GM18511 (cell line): ENCODE results near the gene TRPV6.

Experiments used
- ATAC-seq: cut with Tn5 transposase; IDR thresholded peaks from one replicate; pipeline ENCODE4 v1.9.1; 2021; ENCODE audit warnings: mild to moderate bottlenecking, moderate library complexity; ENCODE audit not compliant: unreplicated experiment

The TRPV6 gene

GRCh38 chr7:142885311-142886230, at the start of gene TRPV6:
Gene TRPV6, minus strand, starts transcription at chr7:142885745.
- no peak for ATAC-seq

- no peak for ATAC-seq
These were observed 48.5 kb upstream of the TRPV6 start for GRCh38 chr7:142934056-142934455.

GRCh38 chr7:142933624-142934023, 48.1 kb upstream of the TRPV6 start, which contains the start of gene TRPV5:
Gene TRPV5, minus strand, starts transcription at chr7:142933746. Its CDS starts 287 bp downstream, at chr7:142933459.
- ATAC-seq, result no peak

GRCh38 chr7:142933092-142933475, 47.5 kb upstream of the TRPV6 start:
- no peak for ATAC-seq

GRCh38 chr7:142932386-142933091, 47.0 kb upstream of the TRPV6 start:
- no peak for ATAC-seq

GRCh38 chr7:142930126-142930730, 44.7 kb upstream of the TRPV6 start:
- no peak for ATAC-seq

- no peak for ATAC-seq
These were observed 42.4 kb upstream of the TRPV6 start for GRCh38 chr7:142927949-142928348.

GRCh38 chr7:142927085-142927745, 41.7 kb upstream of the TRPV6 start:
- ATAC-seq, result no peak

- ATAC-seq, result no peak
These were observed 39.9 kb upstream of the TRPV6 start for GRCh38 chr7:142925413-142925812.

GRCh38 chr7:142923391-142923790, 37.8 kb upstream of the TRPV6 start:
- ATAC-seq, result no peak

- no peak for ATAC-seq
These were observed 34.1 kb upstream of the TRPV6 start for GRCh38 chr7:142919656-142920055.

GRCh38 chr7:142918901-142919300, 33.4 kb upstream of the TRPV6 start:
- no peak for ATAC-seq

GRCh38 chr7:142917447-142917846, 31.9 kb upstream of the TRPV6 start:
- no peak for ATAC-seq

GRCh38 chr7:142916508-142916907, 31.0 kb upstream of the TRPV6 start:
- ATAC-seq, result no peak

GRCh38 chr7:142915315-142915714, 29.8 kb upstream of the TRPV6 start:
- no peak for ATAC-seq

GRCh38 chr7:142914121-142914520, 28.6 kb upstream of the TRPV6 start:
- ATAC-seq, result no peak

GRCh38 chr7:142913566-142913965, 28.0 kb upstream of the TRPV6 start:
- ATAC-seq, result no peak

- no peak for ATAC-seq
These were observed 27.5 kb upstream of the TRPV6 start for GRCh38 chr7:142913051-142913450.

GRCh38 chr7:142910481-142910880, 24.9 kb upstream of the TRPV6 start:
- no peak for ATAC-seq

GRCh38 chr7:142910031-142910433, 24.5 kb upstream of the TRPV6 start:
- ATAC-seq, result no peak
